Gastrocnemius medialis (tissue), 4 donors: ENCODE results near the gene PHIP. TPM values are rescaled to one million over a fixed set of nuclear protein-coding genes. Genes with fewer than 3 reads are reported as not detected.

Experiments
- ATAC-seq, 2 donors: fragments of 150-250 bp; one replicate each; pipeline ENCODE4 v1.9.1; 2016
- DNase-seq, 2 donors: peaks; one replicate each; pipeline ENCODE4 v3.0.0-alpha.2; 2019
- H3K27ac ChIP-seq, 4 donors: fragments of 200-600 bp; sonication (generic); 1 replicate in 1 of 4; 2 replicates in 3 of 4; pipeline ENCODE4 v1.5.1; 2016 to 2018; ENCODE audit warnings: mild to moderate bottlenecking in 2 of 4, moderate library complexity in 1 of 4
- H3K27me3 ChIP-seq, 3 donors: fragments of 200-600 bp; sonication (generic) in 2 of 3; 1 replicate in 1 of 3; 2 replicates in 2 of 3; pipeline versions ENCODE4 v1.5.1 to v1.6.0; 2016 to 2019; ENCODE audit warnings: mild to moderate bottlenecking in 1 of 3, moderate library complexity in 1 of 3
- H3K36me3 ChIP-seq, 2 donors: fragments of 200-600 bp; sonication (generic) in 1 of 2; one replicate each; pipeline ENCODE4 v1.5.1; 2017 to 2018
- H3K4me1 ChIP-seq, 2 donors: fragments of 200-600 bp; sonication (generic) in 1 of 2; one replicate each; pipeline ENCODE4 v1.5.1; 2016 to 2017; ENCODE audit warnings: mild to moderate bottlenecking in 2 of 2
- H3K4me3 ChIP-seq, 4 donors: fragments of 200-600 bp; sonication (generic) in 3 of 4; 1 replicate in 1 of 4; 2 replicates in 3 of 4; pipeline ENCODE4 v1.5.1; 2016 to 2019; ENCODE audit warnings: mild to moderate bottlenecking in 2 of 4
- H3K9me3 ChIP-seq, 3 donors: fragments of 200-600 bp; sonication (generic) in 2 of 3; 1 replicate in 1 of 3; 2 replicates in 2 of 3; pipeline ENCODE4 v1.5.1; 2016 to 2019
- CTCF ChIP-seq, 5 experiments: fragments of 450-650 bp in 3 of 5; fragments of 200-600 bp in 2 of 5; sonication (generic) in 2 of 5; IDR thresholded peaks in 4 of 5; conservative IDR thresholded peaks in 1 of 5; 1 replicate in 4 of 5; 2 replicates in 1 of 5; pipeline ENCODE4 v1.5.1; 2016 to 2019; ENCODE audit warnings: antibody characterized with exemption in 5 of 5, mild to moderate bottlenecking in 3 of 5, moderate library complexity in 3 of 5
- POLR2A ChIP-seq, 2 donors: fragments of 450-650 bp; IDR thresholded peaks; one replicate each; pipeline ENCODE4 v1.6.1; 2017; ENCODE audit warnings: antibody characterized with exemption in 2 of 2, mild to moderate bottlenecking in 2 of 2, moderate library complexity in 2 of 2
- in situ Hi-C, 4 donors: fragments of 200-750 bp; cut with MboI; loops; one replicate each; pipeline versions ENCODE4 v1.15.0 to v1.8.0; 2017; ENCODE audit warnings: low sequenced_read_pairs in 4 of 4
- intact Hi-C: fragments of 100-400 bp; cut with DNase I; formaldehyde crosslinking; loops from one replicate; pipeline ENCODE4 v1.15.1; 2023; ENCODE audit warnings: low total_unique reads
- total RNA-seq, 4 donors: library from RNA; depleted of rRNA; stranded (reverse); fragments of >200 nt; gene quantifications; one replicate each; pipeline versions ENCODE4 v1.1.0 to v1.2.3, GENCODE V29; 2016

Gene PHIP
- total RNA-seq, 4 donors from 2014 or later, result 10.9 to 25.1 (median 16.6) TPM

DNA sequence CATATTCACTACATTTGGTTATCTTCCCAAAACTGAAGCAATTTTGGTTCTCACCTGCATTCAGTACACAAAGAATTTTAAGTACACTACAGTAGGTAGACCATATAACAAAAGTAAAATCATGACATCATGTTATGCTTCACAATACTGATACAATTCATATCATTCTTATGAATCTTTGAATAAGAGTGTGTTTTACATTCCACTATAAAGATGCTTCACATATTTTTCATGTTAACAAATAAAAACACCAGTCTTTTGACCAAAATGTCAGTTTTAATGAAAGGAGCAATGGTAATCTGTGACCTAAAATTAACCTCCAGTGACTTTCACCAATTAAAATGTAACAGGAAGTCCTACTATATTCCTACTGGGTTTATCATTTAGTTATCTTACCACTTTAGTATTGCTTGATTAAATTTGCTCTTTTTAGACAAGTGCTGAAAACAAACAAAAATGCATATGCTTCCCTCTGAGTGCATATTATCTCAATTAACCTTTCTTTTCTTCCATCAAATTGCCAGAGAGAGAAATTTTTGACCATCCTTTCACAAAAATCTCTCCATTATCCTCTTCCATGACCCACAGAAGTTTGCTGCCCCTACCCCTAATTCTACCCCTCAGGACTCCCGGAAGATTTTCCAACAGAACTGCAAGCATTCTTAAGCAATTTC lies 49.3 kb downstream of the PHIP start:
- H3K9me3 ChIP-seq, result no peaks in the 10 kb centered on the region
- no peak for DNase-seq

DNA sequence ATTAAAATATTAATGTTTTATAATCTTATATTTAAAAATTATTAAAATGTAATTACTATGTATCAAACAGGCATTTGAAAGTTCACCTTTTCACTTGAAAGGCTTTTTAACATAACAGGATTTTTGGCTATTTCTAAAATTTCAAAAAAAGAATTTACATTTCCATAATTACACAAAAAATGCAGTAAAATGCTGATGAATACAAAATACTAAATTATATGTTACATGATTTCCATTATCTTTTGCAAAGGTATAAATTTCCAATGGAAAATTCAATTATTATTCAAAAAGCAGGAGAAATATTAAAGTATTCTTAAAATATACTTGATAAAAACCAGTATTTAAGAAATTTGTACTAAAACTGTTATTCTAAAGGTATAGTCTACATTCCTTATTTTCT lies 66.1 kb downstream of the PHIP start:
- Histone ChIP-seq H3K36me3 (peaks cover 3 to 37% of the 10 kb centered on the region in 2 donors), H3K27me3 (no peaks in the 10 kb centered on the region), H3K9me3 (no peaks in the 10 kb centered on the region), H3K4me1 (no peaks in the 10 kb centered on the region), H3K27ac (no peak overlapping the region), H3K4me3 (no peak overlapping the region)
- ATAC-seq (no peak), DNase-seq (no peak)
- in situ Hi-C loops (no loop called here), intact Hi-C loops (no loop called here)
- TF ChIP-seq CTCF (IDR thresholded peaks at IDR 0.05 in 4 of 5, conservative IDR thresholded peaks at IDR 0.05 in 1 of 5), result no peak
- no peak for TF ChIP-seq POLR2A (IDR thresholded peaks at IDR 0.05)

More for the DNA sequence above, 49.3 kb downstream of the PHIP start:
- H3K27me3 ChIP-seq, result no peaks in the 10 kb centered on the region
- peaks cover 6 to 7% of the 10 kb centered on the region in 2 donors for H3K4me1 ChIP-seq
- TF ChIP-seq CTCF (IDR thresholded peaks at IDR 0.05 in 4 of 5, conservative IDR thresholded peaks at IDR 0.05 in 1 of 5) (no peak), POLR2A (IDR thresholded peaks at IDR 0.05) (no peak)
- intact Hi-C loops (no loop called here), in situ Hi-C loops (no loop called here)
- ATAC-seq, result no peak
- no peak overlapping the region for H3K4me3 ChIP-seq
- H3K27ac ChIP-seq, result no peak overlapping the region
- H3K36me3 ChIP-seq, result peaks cover 0 to 4% of the 10 kb centered on the region in 2 donors

- in situ Hi-C loops, result no loop called here
- H3K36me3 ChIP-seq, result peaks cover 3 to 22% of the 10 kb centered on the region in 2 donors
- no peaks in the 10 kb centered on the region for H3K27me3 ChIP-seq
- no peak overlapping the region for H3K4me3 ChIP-seq
- H3K27ac ChIP-seq, result no peak overlapping the region
- DNase-seq, result no peak
- ATAC-seq, result no peak
- no peak for TF ChIP-seq POLR2A (IDR thresholded peaks at IDR 0.05)
- no peaks in the 10 kb centered on the region for H3K4me1 ChIP-seq
- no peaks in the 10 kb centered on the region for H3K9me3 ChIP-seq
- intact Hi-C loops, result no loop called here
Measured at GRCh38 chr6:79010422-79010821, 67.6 kb downstream of the PHIP start.

GRCh38 chr6:79009819-79010218 lies 68.2 kb downstream of the PHIP start:
- no peak for ATAC-seq

GRCh38 chr6:79005497-79005896 lies 72.6 kb downstream of the PHIP start:
- no peaks in the 10 kb centered on the region for H3K27me3 ChIP-seq
- TF ChIP-seq CTCF (IDR thresholded peaks at IDR 0.05 in 4 of 5, conservative IDR thresholded peaks at IDR 0.05 in 1 of 5), result no peak
- no peak for TF ChIP-seq POLR2A (IDR thresholded peaks at IDR 0.05)
- H3K36me3 ChIP-seq, result peaks cover 0 to 41% of the 10 kb centered on the region in 2 donors
- ATAC-seq (no peak), DNase-seq (no peak)
- intact Hi-C loops (no loop called here), in situ Hi-C loops (no loop called here)
- H3K4me3 ChIP-seq, result no peak overlapping the region
- H3K9me3 ChIP-seq, result no peaks in the 10 kb centered on the region
- H3K27ac ChIP-seq, result no peak overlapping the region
- no peaks in the 10 kb centered on the region for H3K4me1 ChIP-seq

More at GRCh38 chr6:79009819-79010218, 68.2 kb downstream of the PHIP start:
- in situ Hi-C loops (no loop called here), intact Hi-C loops (no loop called here)
- no peaks in the 10 kb centered on the region for H3K27me3 ChIP-seq
- no peak for TF ChIP-seq CTCF (IDR thresholded peaks at IDR 0.05 in 4 of 5, conservative IDR thresholded peaks at IDR 0.05 in 1 of 5)
- no peak for TF ChIP-seq POLR2A (IDR thresholded peaks at IDR 0.05)
- no peaks in the 10 kb centered on the region for H3K9me3 ChIP-seq
- H3K4me1 ChIP-seq, result no peaks in the 10 kb centered on the region
- DNase-seq, result no peak
- no peak overlapping the region for H3K4me3 ChIP-seq
- no peak overlapping the region for H3K27ac ChIP-seq
- H3K36me3 ChIP-seq, result peaks cover 0 to 18% of the 10 kb centered on the region in 2 donors
